ENCODE measurements around the gene CYFIP2. TPM values are rescaled to one million over a fixed set of nuclear protein-coding genes. Genes with fewer than 3 reads are reported as not detected.

Gene CYFIP2
- total and polyA plus RNA-seq, 11 donors: 23.2 to 62.7 (median 37.4) TPM

DNA sequence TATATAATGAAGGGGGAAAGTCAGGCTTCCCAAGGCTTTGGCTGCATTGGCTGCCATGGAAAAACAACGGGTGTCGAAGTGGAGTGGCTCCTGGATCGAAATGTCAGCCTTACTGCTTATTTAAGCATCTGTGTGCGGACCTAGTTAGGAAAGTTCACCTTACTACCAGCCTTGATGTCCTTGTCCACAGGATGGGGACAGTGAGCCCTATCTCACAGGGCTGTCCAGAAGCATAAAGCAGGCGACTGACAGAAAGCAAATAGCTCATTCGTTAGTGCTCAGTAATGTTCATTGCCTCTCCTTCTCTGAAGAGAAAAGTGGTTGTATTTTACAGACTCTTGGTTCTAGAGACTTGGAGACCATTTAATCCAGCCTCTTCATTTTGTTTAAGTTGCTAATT, 112.6 kb downstream of the CYFIP2 start:
- DNase-seq (no peak), ATAC-seq (no peak)
- Histone ChIP-seq H3K27me3 (no peaks in the 10 kb centered on the region), H3K27ac (peak overlapping the region in 1 of 12 donors; percentile 1), H3K9me3 (no peaks in the 10 kb centered on the region), H3K4me3 (no peak overlapping the region), H3K4me1 (peaks cover 0 to 7% (median 0%) of the 10 kb centered on the region in 12 donors), H3K36me3 (peaks cover 0 to 37% (median 0%) of the 10 kb centered on the region in 9 donors)
- TF ChIP-seq, protein P1, sequence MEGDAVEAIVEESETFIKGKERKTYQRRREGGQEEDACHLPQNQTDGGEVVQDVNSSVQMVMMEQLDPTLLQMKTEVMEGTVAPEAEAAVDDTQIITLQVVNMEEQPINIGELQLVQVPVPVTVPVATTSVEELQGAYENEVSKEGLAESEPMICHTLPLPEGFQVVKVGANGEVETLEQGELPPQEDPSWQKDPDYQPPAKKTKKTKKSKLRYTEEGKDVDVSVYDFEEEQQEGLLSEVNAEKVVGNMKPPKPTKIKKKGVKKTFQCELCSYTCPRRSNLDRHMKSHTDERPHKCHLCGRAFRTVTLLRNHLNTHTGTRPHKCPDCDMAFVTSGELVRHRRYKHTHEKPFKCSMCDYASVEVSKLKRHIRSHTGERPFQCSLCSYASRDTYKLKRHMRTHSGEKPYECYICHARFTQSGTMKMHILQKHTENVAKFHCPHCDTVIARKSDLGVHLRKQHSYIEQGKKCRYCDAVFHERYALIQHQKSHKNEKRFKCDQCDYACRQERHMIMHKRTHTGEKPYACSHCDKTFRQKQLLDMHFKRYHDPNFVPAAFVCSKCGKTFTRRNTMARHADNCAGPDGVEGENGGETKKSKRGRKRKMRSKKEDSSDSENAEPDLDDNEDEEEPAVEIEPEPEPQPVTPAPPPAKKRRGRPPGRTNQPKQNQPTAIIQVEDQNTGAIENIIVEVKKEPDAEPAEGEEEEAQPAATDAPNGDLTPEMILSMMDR (IDR thresholded peaks at IDR 0.05): no peak
- TF ChIP-seq POLR2A (IDR thresholded peaks at IDR 0.05): no peak
- WGBS, 4 donors: 81 to 92% (median 88%) methylated on average over 6 of the region's 6 CpGs
- intact Hi-C loops (cut with DNase I): loop anchor here in 1 of 10 donors (10.0 kb wide), 1 partner anchor 96 kb away; no protein-coding TSS in a partner anchor

DNA sequence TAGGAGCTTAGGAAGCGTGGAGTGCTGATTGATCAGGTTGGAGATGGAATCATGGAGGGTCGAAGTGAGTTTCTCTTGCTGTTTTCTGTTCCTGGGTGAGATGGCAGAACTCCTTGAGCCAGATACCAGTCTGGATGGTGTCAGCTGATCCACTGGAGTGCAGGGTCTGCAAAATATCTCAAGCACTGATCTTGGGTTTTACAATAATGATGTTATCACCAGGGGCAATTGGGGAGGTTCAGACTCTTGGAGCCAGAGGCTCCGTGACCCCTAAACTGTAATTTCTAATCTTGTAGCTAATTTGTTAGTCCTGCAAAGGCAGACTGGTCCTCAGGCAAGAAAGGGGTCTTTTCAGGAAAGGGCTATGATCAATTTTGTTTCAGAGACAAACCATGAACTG, 114.1 kb downstream of the CYFIP2 start:
- intact Hi-C loops (cut with DNase I): loop anchor here in 1 of 10 donors (10.0 kb wide), 1 partner anchor 95 kb away; no protein-coding TSS in a partner anchor
- TF ChIP-seq POLR2A (IDR thresholded peaks at IDR 0.05): no peak
- TF ChIP-seq, protein P1 (IDR thresholded peaks at IDR 0.05): no peak
- Histone ChIP-seq H3K9me3 (no peaks in the 10 kb centered on the region), H3K4me3 (no peak overlapping the region), H3K4me1 (peaks cover 0 to 19% (median 2%) of the 10 kb centered on the region in 12 donors), H3K27me3 (no peaks in the 10 kb centered on the region), H3K36me3 (peaks cover 0 to 37% (median 0%) of the 10 kb centered on the region in 9 donors), H3K27ac (peak overlapping the region in 1 of 12 donors; percentile 84)
- DNase-seq: no peak
- no peak for ATAC-seq
- WGBS, 4 donors: 94 to 96% (median 96%) methylated on average over 3 of the region's 3 CpGs

DNA sequence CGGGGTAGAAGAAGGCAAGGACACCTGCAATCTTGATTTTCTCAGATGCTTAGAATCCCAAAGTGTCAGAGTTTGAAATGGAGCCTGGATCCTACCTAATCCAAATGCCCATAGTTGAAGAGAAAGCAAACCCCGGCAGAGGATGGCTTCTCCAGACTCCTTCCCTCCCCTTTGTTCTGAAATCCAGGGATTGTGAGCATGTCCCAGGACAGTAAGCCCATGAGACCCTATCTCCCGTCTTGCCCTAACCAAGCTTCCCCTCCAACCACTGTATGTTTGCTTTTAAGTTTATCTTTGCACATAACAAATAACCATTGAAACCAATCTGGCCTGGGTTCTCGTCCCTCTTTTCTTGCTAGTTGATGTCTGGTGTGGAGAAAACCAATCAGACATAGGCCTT, 115.8 kb downstream of the CYFIP2 start:
- Histone ChIP-seq H3K27me3 (no peaks in the 10 kb centered on the region), H3K27ac (peak overlapping the region in 1 of 12 donors; percentile 84), H3K9me3 (no peaks in the 10 kb centered on the region), H3K4me1 (peaks cover 0 to 29% (median 5%) of the 10 kb centered on the region in 12 donors), H3K4me3 (no peak overlapping the region), H3K36me3 (peaks cover 0 to 27% (median 0%) of the 10 kb centered on the region in 9 donors)
- ATAC-seq (no peak), DNase-seq (no peak)
- intact Hi-C loops (cut with DNase I): no loop called here
- 73 to 79% (median 77%) methylated on average over 4 of the region's 4 CpGs for WGBS, 4 donors
- TF ChIP-seq, protein P1 (IDR thresholded peaks at IDR 0.05): no peak
- TF ChIP-seq POLR2A (IDR thresholded peaks at IDR 0.05): no peak

DNA sequence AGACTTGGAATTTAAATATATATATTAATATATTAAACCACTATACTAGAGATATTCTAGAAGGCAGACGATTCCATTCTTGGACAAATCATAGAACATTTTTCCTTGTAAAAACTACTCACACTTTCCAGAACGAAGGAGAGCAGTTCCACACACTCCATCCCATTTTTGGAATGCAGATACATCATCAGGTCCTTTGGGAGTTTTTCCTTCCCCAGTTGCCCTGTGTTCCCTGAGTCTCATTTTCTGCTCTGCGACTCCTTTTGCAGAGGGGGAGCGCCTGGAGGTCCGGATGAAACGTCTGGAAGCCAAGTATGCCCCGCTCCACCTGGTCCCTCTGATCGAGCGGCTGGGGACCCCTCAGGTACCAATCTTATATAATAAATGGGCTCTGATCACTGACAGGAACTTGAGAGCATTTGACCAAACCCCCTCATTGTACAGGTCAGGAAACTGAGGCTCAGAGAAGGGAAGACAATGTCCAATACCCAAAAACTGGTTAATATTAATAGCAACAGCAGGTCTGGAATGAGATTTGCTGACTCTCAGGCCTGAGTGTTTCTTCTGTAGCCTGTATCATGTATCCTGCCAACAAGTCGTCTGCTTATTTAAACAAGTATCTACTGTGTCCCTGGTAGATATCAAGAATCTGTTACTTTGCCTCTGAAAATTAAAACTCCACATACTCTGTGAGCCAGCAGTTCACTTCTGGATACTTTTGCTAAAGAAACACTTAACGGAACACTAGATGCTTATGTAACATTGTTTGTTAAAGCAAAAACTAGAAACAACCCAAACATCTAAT, 117.3 kb downstream of the CYFIP2 start:
- Histone ChIP-seq H3K4me1 (peaks cover 0 to 43% (median 16%) of the 10 kb centered on the region in 12 donors), H3K4me3 (peak overlapping the region in 1 of 12 donors; percentile 29), H3K27me3 (no peaks in the 10 kb centered on the region), H3K36me3 (peaks cover 0 to 29% (median 0%) of the 10 kb centered on the region in 9 donors), H3K27ac (peak overlapping the region in 7 of 12 donors; percentile 56 to 86 (median 79)), H3K9me3 (no peaks in the 10 kb centered on the region)
- no peak for DNase-seq
- TF ChIP-seq, protein P1 (IDR thresholded peaks at IDR 0.05): no peak
- no peak for TF ChIP-seq POLR2A (IDR thresholded peaks at IDR 0.05)
- intact Hi-C loops (cut with DNase I): no loop called here
- no peak for ATAC-seq
- 74 to 84% (median 75%) methylated on average over 11 of the region's 11 CpGs for WGBS, 4 donors
